Measurements from ENCODE around the gene ZNF619.

ZNF619 gene

DNA sequence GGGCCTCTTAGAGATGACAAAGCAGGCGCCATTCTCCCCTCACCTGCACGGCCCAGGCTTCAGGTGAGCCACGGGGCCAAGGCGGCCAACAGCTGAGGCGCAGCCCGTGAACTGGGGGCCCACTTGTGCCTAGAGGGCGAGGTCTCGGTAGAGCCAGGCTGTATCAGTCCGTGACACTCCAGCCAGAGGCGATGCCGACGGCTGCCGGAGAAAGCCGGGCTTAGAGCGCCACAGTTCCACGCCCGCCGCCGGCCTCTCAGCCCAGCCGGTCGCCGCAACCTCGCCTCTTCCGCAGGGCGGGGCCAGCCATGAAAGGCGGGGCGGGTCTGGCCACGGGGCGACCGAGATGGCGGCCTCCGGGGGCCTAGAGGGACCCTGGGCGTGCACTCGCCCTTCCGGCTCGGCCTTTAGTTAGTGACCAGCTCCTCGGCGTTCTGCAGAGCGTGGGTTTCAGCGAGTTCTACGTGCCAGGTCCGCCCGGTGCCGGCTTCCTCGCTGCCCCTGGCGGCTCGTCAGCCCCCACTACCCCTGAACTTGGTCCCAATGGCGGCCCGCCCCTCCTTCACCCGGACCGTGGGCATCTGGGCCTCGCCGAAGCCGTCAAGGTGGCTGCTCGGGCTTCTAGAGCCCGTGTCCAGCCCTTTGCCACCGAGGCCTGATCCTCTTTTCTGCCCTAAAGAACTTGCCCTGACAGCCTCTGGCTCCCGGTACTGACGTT lies 47.8 kb downstream of the ZNF619 start, which contains the start of gene ZNF621:
Gene ZNF621, plus strand, starts transcription at position 393 of the 718 bp plus-strand sequence. CDS start 881 bp downstream, outside the sequence.
- peak; percentile 41 for DNase-seq (ENCODE audit: low read depth, low spot score)
- Histone ChIP-seq H3K4me1 (ENCODE audit: control insufficient read depth, insufficient read depth, low read length) (no peaks in the 10 kb centered on the region), H3K27ac (ENCODE audit: low read length) (no peak within 1 kb of the TSS), H3K36me3 (ENCODE audit: control insufficient read depth, insufficient read depth, low read length) (no peaks in the 10 kb centered on the region; the same call in 1 of the 2 replicates), H3K27me3 (ENCODE audit: control insufficient read depth, insufficient read depth, low read length) (no peaks in the 10 kb centered on the region), H3K4me3 (ENCODE audit: low read length) (peak within 1 kb of the TSS; percentile 79), H3K9me3 (ENCODE audit: control insufficient read depth, insufficient read depth, low read length) (no peaks in the 10 kb centered on the region)
- no CpG with 5 or more reads among the region's 59 CpGs for WGBS (ENCODE audit: insufficient coverage, insufficient read length)

DNA sequence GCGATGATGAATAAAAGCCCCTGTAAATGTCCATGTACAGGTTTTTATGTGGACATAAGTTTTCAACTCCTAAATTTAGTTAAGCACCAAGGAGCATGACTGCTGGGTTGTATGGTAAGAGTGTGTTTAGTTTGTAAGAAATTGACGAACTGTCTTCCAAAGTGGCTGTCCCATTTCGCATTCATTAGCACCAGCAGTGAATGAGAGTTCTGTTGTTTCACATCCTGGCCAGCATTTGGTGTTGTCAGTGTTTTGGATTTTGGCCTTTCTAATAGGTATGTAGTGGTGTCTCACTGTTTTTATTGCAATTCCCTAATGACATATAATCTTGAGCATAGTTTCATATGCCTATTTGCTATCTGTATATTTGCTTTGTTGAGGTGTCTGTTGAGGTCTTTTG lies 51.5 kb downstream of the ZNF619 start:
- peaks cover 14% of the 10 kb centered on the region; the same call in 1 of the 2 replicates for H3K36me3 ChIP-seq (ENCODE audit: control insufficient read depth, insufficient read depth, low read length)
- no peak for DNase-seq (ENCODE audit: low read depth, low spot score)
- H3K4me1 ChIP-seq (ENCODE audit: control insufficient read depth, insufficient read depth, low read length): no peaks in the 10 kb centered on the region
- H3K27ac ChIP-seq (ENCODE audit: low read length): no peak overlapping the region
- H3K27me3 ChIP-seq (ENCODE audit: control insufficient read depth, insufficient read depth, low read length): no peaks in the 10 kb centered on the region
- no peak overlapping the region for H3K4me3 ChIP-seq (ENCODE audit: low read length)
- no peaks in the 10 kb centered on the region; the same call in 1 of the 2 replicates for H3K9me3 ChIP-seq (ENCODE audit: control insufficient read depth, insufficient read depth, low read length)
- WGBS (ENCODE audit: insufficient coverage, insufficient read length): no CpG with 5 or more reads among the region's 3 CpGs

DNA sequence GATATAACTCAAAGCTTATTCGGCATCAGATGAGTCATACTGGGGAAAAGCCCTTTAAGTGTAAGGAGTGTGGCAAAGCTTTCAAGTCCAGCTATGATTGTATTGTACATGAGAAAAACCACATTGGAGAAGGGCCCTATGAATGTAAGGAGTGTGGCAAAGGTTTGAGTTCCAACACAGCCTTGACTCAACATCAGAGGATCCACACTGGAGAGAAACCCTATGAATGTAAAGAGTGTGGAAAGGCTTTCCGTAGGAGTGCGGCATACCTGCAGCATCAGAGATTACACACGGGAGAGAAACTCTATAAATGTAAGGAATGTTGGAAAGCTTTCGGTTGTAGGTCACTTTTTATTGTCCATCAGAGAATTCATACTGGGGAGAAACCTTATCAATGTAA lies 55.3 kb downstream of the ZNF619 start:
- no CpG with 5 or more reads among the region's 5 CpGs for WGBS (ENCODE audit: insufficient coverage, insufficient read length)
- no peaks in the 10 kb centered on the region for H3K4me1 ChIP-seq (ENCODE audit: control insufficient read depth, insufficient read depth, low read length)
- no peak overlapping the region for H3K27ac ChIP-seq (ENCODE audit: low read length)
- H3K9me3 ChIP-seq (ENCODE audit: control insufficient read depth, insufficient read depth, low read length): no peaks in the 10 kb centered on the region; the same call in 1 of the 2 replicates
- H3K4me3 ChIP-seq (ENCODE audit: low read length): no peak overlapping the region
- DNase-seq (ENCODE audit: low read depth, low spot score): no peak
- no peaks in the 10 kb centered on the region for H3K27me3 ChIP-seq (ENCODE audit: control insufficient read depth, insufficient read depth, low read length)
- H3K36me3 ChIP-seq (ENCODE audit: control insufficient read depth, insufficient read depth, low read length): peaks cover 16% of the 10 kb centered on the region; the same call in 1 of the 2 replicates

DNA sequence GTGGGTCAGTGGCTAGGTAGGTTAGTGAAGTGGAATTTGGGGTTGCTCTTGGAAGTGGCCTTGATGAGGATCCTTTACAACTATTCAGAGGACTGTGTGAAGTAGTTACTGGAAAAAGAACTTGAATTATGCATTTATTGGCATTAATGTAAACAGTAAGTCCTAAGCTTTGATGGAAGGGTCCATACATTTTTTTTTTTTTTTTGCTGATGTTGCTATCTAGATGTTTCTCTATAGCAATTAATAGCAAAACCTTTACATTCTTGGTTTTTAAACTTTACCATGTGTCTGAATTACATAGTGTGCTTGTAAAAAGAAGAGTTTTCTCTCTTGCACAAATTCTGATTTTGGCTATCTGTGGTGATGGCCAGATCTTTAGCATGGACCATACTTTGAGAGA lies 57.4 kb downstream of the ZNF619 start:
- no peaks in the 10 kb centered on the region for H3K4me1 ChIP-seq (ENCODE audit: control insufficient read depth, insufficient read depth, low read length)
- H3K9me3 ChIP-seq (ENCODE audit: control insufficient read depth, insufficient read depth, low read length): no peaks in the 10 kb centered on the region; the same call in 1 of the 2 replicates
- H3K27me3 ChIP-seq (ENCODE audit: control insufficient read depth, insufficient read depth, low read length): no peaks in the 10 kb centered on the region
- H3K4me3 ChIP-seq (ENCODE audit: low read length): no peak overlapping the region
- DNase-seq (ENCODE audit: low read depth, low spot score): no peak
- H3K36me3 ChIP-seq (ENCODE audit: control insufficient read depth, insufficient read depth, low read length): peaks cover 16% of the 10 kb centered on the region; the same call in 1 of the 2 replicates
- no peak overlapping the region for H3K27ac ChIP-seq (ENCODE audit: low read length)

Data from iPS DF 6.9 (cell line).